DND-41 (cell line): ENCODE data around the gene CD37.

Experiments
- ATAC-seq: fragments of 200-7000 bp; cut with Tn5 transposase; 3 replicates; pipeline ENCODE4 v1.9.1; 2021; ENCODE audit warnings: low read depth; ENCODE audit not compliant: insufficient read depth
- DNase-seq: peaks from one replicate; pipeline ENCODE4 v3.0.0-alpha.2; 2020
- H2AFZ ChIP-seq: 2 replicates; pipeline ENCODE4 v1.6.0; 2012; ENCODE audit warnings: low read depth, low read length
- H3K27ac ChIP-seq: 2 replicates; pipeline ENCODE4 v1.5.1; 2012; ENCODE audit warnings: low read length, inconsistent platforms
- H3K27me3 ChIP-seq: fragments of 200-600 bp; sonication (generic); 2 replicates; pipeline ENCODE4 v1.6.0; 2012; ENCODE audit warnings: low read length, mild to moderate bottlenecking, inconsistent platforms; ENCODE audit not compliant: insufficient read depth, poor library complexity
- H3K36me3 ChIP-seq: 2 replicates; pipeline ENCODE4 v1.5.1; 2012; ENCODE audit warnings: low read length, inconsistent platforms; ENCODE audit not compliant: insufficient read depth
- H3K4me1 ChIP-seq: 2 replicates; pipeline ENCODE4 v1.5.1; 2012; ENCODE audit warnings: mild to moderate bottlenecking, low read length; ENCODE audit not compliant: insufficient read depth
- H3K4me2 ChIP-seq: 2 replicates; pipeline ENCODE4 v1.6.0; 2012; ENCODE audit warnings: mild to moderate bottlenecking, moderate library complexity, low read length, inconsistent platforms; ENCODE audit not compliant: insufficient read depth
- H3K4me3 ChIP-seq, 2 experiments: fragments of 200-600 bp in 1 of 2; shearing (Covaris generic) in 1 of 2; 2 replicates each; pipeline ENCODE4 v1.5.1; 2012 to 2016; ENCODE audit warnings: inconsistent platforms in 2 of 2, low read length in 2 of 2, mild to moderate bottlenecking in 2 of 2, low read depth in 1 of 2, moderate library complexity in 1 of 2
- H3K79me2 ChIP-seq: 2 replicates; pipeline ENCODE4 v1.6.0; 2012; ENCODE audit warnings: low read length, inconsistent platforms; ENCODE audit not compliant: insufficient read depth
- H3K9ac ChIP-seq: 2 replicates; pipeline ENCODE4 v1.6.0; 2012; ENCODE audit warnings: low read depth, mild to moderate bottlenecking, inconsistent platforms, low read length, moderate library complexity
- H3K9me3 ChIP-seq: 2 replicates; pipeline ENCODE4 v1.5.1; 2012; ENCODE audit warnings: low read length, moderate library complexity, mild to moderate bottlenecking, inconsistent platforms; ENCODE audit not compliant: insufficient read depth, severe bottlenecking
- H4K20me1 ChIP-seq: 2 replicates; pipeline ENCODE4 v1.6.0; 2012; ENCODE audit warnings: low read length; ENCODE audit not compliant: insufficient read depth
- CTCF ChIP-seq: IDR thresholded peaks from 2 replicates; pipeline ENCODE4 v1.5.1; 2012; ENCODE audit warnings: borderline replicate concordance, low read length, moderate library complexity, mild to moderate bottlenecking; ENCODE audit not compliant: poor library complexity, severe bottlenecking; ENCODE audit errors: extremely low read depth
- EZH2 ChIP-seq: IDR thresholded peaks from 3 replicates; pipeline ENCODE4 v1.6.1; 2012; ENCODE audit warnings: borderline replicate concordance, low read depth, mild to moderate bottlenecking, moderate library complexity, low read length, inconsistent platforms; ENCODE audit not compliant: severe bottlenecking

CD37 gene

GRCh38 chr19:49380391-49380790 is 45.2 kb downstream of the CD37 start:
- no peak overlapping the region for H2AFZ ChIP-seq
- H3K9ac ChIP-seq: no peak overlapping the region
- H3K27ac ChIP-seq: no peak overlapping the region
- DNase-seq: no peak
- H3K36me3 ChIP-seq: no peaks in the 10 kb centered on the region
- H4K20me1 ChIP-seq: no peaks in the 10 kb centered on the region
- no peak overlapping the region for H3K4me2 ChIP-seq
- no peaks in the 10 kb centered on the region for H3K9me3 ChIP-seq
- TF ChIP-seq EZH2 (no peak), CTCF (no peak)
- no peaks in the 10 kb centered on the region for H3K27me3 ChIP-seq
- H3K79me2 ChIP-seq: no peaks in the 10 kb centered on the region
- ATAC-seq: no peak
- H3K4me1 ChIP-seq: no peaks in the 10 kb centered on the region
- H3K4me3 ChIP-seq: no peak overlapping the region

- no peaks in the 10 kb centered on the region for H3K27me3 ChIP-seq
- H3K79me2 ChIP-seq: no peaks in the 10 kb centered on the region
- no peak overlapping the region for H2AFZ ChIP-seq
- DNase-seq (no peak), ATAC-seq (no peak)
- H3K36me3 ChIP-seq: no peaks in the 10 kb centered on the region
- H3K4me3 ChIP-seq: no peak overlapping the region
- no peak for TF ChIP-seq EZH2
- no peak for TF ChIP-seq CTCF
- no peak overlapping the region for H3K27ac ChIP-seq
- H3K4me2 ChIP-seq: no peak overlapping the region
- no peaks in the 10 kb centered on the region for H4K20me1 ChIP-seq
- H3K4me1 ChIP-seq: no peaks in the 10 kb centered on the region
- no peak overlapping the region for H3K9ac ChIP-seq
- H3K9me3 ChIP-seq: no peaks in the 10 kb centered on the region
Observed at GRCh38 chr19:49382639-49383038, 47.4 kb downstream of the CD37 start.

GRCh38 chr19:49383599-49383998 is 48.4 kb downstream of the CD37 start:
- Histone ChIP-seq H3K27me3 (no peaks in the 10 kb centered on the region), H3K36me3 (no peaks in the 10 kb centered on the region), H3K9me3 (no peaks in the 10 kb centered on the region), H3K4me2 (no peak overlapping the region), H3K9ac (no peak overlapping the region), H3K27ac (no peak overlapping the region), H3K4me1 (no peaks in the 10 kb centered on the region), H2AFZ (no peak overlapping the region), H4K20me1 (no peaks in the 10 kb centered on the region), H3K4me3 (no peak overlapping the region), H3K79me2 (no peaks in the 10 kb centered on the region)
- TF ChIP-seq CTCF: no peak
- DNase-seq (no peak), ATAC-seq (no peak)

- no peak within 1 kb of the TSS for H2AFZ ChIP-seq
- no peak within 1 kb of the TSS for H3K9ac ChIP-seq
- H3K79me2 ChIP-seq: no peaks in the 10 kb centered on the region
- H3K4me1 ChIP-seq: no peaks in the 10 kb centered on the region
- no peak for TF ChIP-seq CTCF
- no peaks in the 10 kb centered on the region for H3K36me3 ChIP-seq
- no peak within 1 kb of the TSS for H3K4me3 ChIP-seq
- no peaks in the 10 kb centered on the region for H3K9me3 ChIP-seq
- H3K27me3 ChIP-seq: no peaks in the 10 kb centered on the region
- H3K4me2 ChIP-seq: no peak within 1 kb of the TSS
- ATAC-seq (no peak), DNase-seq (no peak)
- no peak within 1 kb of the TSS for H3K27ac ChIP-seq
- no peaks in the 10 kb centered on the region for H4K20me1 ChIP-seq
Observed at GRCh38 chr19:49387936-49388372, 52.7 kb downstream of the CD37 start, which contains the start of gene KASH5. Gene KASH5, plus strand, starts transcription at chr19:49388249. Its CDS starts 2,635 bp downstream, at chr19:49390884.
